ENCODE measurements around the gene LCP1. TPM values are rescaled to one million over a fixed set of nuclear protein-coding genes. Genes with fewer than 3 reads are reported as not detected.
A peak's percentile ranks its signal among the peaks of the same experiment; 100 is the strongest.

LCP1 gene
- total and polyA plus RNA-seq, 9 of the 15 experiments (the other 6 are each of a cell fraction or from before 2014, with no cell fraction given): 83.0 to 255 (median 163) TPM

GRCh38 chr13:46211483-46212351 lies 29.7 kb upstream of the LCP1 start, which contains the start of gene LRRC63 (continued):
- TF ChIP-seq SAFB (IDR thresholded peaks at IDR 0.05; ENCODE audit: borderline replicate concordance, low read depth, low read length) (peak; percentile 75), SRF (CRISPR knock-in tag; IDR thresholded peaks at IDR 0.05) (no peak), KDM5B (IDR thresholded peaks at IDR 0.05; ENCODE audit: insufficient replicate concordance, low read depth, low read length) (no peak), NFIX (CRISPR knock-in tag; IDR thresholded peaks at IDR 0.05; ENCODE audit: low read depth) (no peak), SMARCA4 (IDR thresholded peaks at IDR 0.05) (no peak; the same call in 1 of the 2 replicates), ZNF785 (CRISPR knock-in tag; IDR thresholded peaks at IDR 0.05) (no peak), ZNF707 (CRISPR knock-in tag; conservative IDR thresholded peaks at IDR 0.05) (no peak), MLLT1 (IDR thresholded peaks at IDR 0.05) (no peak), MEIS2 (IDR thresholded peaks at IDR 0.05; ENCODE audit: partially characterized antibody) (peak; percentile 17), CREM (IDR thresholded peaks at IDR 0.05; ENCODE audit: low read depth) (peak; percentile 43), CBX3 (IDR thresholded peaks at IDR 0.05; ENCODE audit: borderline replicate concordance in 1 of 2, low read length in 2 of 2) (no peak), TAF1 (IDR thresholded peaks at IDR 0.05; ENCODE audit: control insufficient read depth, extremely low read depth, insufficient read depth, low read length, severe bottlenecking) (no peak), CEBPG (CRISPR knock-in tag; IDR thresholded peaks at IDR 0.05) (no peak), CEBPG (tag; conservative IDR thresholded peaks at IDR 0.05 in 1 of 2, IDR thresholded peaks at IDR 0.05 in 1 of 2) (no peak), ZKSCAN3 (CRISPR knock-in tag; IDR thresholded peaks at IDR 0.05) (no peak), ZNF232 (CRISPR knock-in tag; IDR thresholded peaks at IDR 0.05) (no peak), KLF1 (tag; IDR thresholded peaks at IDR 0.05) (no peak), ELF2 (CRISPR knock-in tag; IDR thresholded peaks at IDR 0.05) (no peak), CBX8 (IDR thresholded peaks at IDR 0.05; ENCODE audit: borderline replicate concordance, extremely low read depth, low read depth, low read length, poor library complexity, severe bottlenecking) (no peak), HSF4 (CRISPR knock-in tag; IDR thresholded peaks at IDR 0.05; ENCODE audit: borderline replicate concordance) (no peak), ZBTB7A (IDR thresholded peaks at IDR 0.05; ENCODE audit: borderline replicate concordance, control insufficient read depth, low read depth, low read length) (peak; percentile 41; the same call in 1 of the 2 replicates), CBFA2T2 (conservative IDR thresholded peaks at IDR 0.05) (no peak), PHTF2 (CRISPR knock-in tag; IDR thresholded peaks at IDR 0.05) (no peak)
- TF ChIP-seq, protein P1, sequence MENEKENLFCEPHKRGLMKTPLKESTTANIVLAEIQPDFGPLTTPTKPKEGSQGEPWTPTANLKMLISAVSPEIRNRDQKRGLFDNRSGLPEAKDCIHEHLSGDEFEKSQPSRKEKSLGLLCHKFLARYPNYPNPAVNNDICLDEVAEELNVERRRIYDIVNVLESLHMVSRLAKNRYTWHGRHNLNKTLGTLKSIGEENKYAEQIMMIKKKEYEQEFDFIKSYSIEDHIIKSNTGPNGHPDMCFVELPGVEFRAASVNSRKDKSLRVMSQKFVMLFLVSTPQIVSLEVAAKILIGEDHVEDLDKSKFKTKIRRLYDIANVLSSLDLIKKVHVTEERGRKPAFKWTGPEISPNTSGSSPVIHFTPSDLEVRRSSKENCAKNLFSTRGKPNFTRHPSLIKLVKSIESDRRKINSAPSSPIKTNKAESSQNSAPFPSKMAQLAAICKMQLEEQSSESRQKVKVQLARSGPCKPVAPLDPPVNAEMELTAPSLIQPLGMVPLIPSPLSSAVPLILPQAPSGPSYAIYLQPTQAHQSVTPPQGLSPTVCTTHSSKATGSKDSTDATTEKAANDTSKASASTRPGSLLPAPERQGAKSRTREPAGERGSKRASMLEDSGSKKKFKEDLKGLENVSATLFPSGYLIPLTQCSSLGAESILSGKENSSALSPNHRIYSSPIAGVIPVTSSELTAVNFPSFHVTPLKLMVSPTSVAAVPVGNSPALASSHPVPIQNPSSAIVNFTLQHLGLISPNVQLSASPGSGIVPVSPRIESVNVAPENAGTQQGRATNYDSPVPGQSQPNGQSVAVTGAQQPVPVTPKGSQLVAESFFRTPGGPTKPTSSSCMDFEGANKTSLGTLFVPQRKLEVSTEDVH (IDR thresholded peaks at IDR 0.05; ENCODE audit: low read depth, partially characterized antibody): no peak

Measured in K562 (cell line).